Left ventricle myocardium superior (tissue), 1 donor: ENCODE data around the gene PHYKPL. TPM values are rescaled to one million over a fixed set of nuclear protein-coding genes. Genes with fewer than 3 reads are reported as not detected.
"Not testable (repeated sequence)": the region's sequence is repeated elsewhere in the genome, so short reads cannot be mapped to it uniquely, and the experiment has no call there.

Experiments
- ATAC-seq: fragments of 200-7000 bp; cut with Tn5 transposase; one replicate; pipeline ENCODE4 v1.9.1; 2020; ENCODE audit warnings: mild to moderate bottlenecking, moderate library complexity
- DNase-seq: peaks from one replicate; pipeline ENCODE4 v3.0.0-alpha.2; 2020
- intact Hi-C: fragments of 100-400 bp; cut with micrococcal nuclease; formaldehyde crosslinking; loops from one replicate; pipeline ENCODE4 v1.11.0; 2022
- total RNA-seq: library from RNA; stranded (reverse); fragmentation: NEBNext Ultra II Directional; extraction: Animal tissue kit (Norgen Biotek cat#: 25700); gene quantifications from one replicate; pipeline ENCODE4 v1.2.1, GENCODE V29; 2021
- donor health status: DM: no; HTN: yes; CAD: no; lungs with severe emphysema.

PHYKPL gene
- total RNA-seq, 1 donor from 2014 or later: 40.7 TPM

DNA sequence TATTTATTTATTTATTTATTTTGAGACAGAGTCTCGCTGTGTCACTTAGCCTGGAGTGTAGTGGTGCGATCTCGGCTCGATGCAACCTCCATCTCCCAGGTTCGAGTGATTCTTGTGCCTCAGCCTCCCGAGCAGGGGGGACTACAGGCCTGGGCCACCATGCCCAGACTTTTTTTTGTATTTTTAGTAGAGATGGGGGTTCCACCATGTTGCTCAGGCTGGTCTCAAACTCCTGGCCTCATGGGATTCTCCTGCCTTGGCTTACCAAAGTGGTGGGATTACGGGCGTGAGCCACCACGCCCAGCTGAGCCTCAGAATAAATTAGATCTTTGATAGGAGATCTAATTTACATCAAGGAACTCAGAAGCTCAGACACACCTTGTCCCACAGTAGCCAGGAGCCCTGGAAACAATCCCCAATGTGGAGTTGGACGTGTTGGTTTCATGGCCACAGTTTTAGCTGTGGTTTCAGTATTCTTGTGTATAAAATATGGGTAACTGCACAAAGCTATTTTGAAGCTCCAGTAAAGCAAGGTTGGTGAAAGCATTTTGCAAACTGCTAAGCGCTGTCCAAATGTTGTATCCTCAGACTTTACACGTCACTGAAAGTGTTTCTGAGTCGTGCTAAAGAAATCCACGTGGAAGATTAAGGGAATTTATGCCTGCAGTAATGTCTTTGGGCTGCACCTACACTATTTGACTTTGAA lies 31.2 kb downstream of the PHYKPL start:
- intact Hi-C loops: no loop called here
- no peak for ATAC-seq
- no peak for DNase-seq

DNA sequence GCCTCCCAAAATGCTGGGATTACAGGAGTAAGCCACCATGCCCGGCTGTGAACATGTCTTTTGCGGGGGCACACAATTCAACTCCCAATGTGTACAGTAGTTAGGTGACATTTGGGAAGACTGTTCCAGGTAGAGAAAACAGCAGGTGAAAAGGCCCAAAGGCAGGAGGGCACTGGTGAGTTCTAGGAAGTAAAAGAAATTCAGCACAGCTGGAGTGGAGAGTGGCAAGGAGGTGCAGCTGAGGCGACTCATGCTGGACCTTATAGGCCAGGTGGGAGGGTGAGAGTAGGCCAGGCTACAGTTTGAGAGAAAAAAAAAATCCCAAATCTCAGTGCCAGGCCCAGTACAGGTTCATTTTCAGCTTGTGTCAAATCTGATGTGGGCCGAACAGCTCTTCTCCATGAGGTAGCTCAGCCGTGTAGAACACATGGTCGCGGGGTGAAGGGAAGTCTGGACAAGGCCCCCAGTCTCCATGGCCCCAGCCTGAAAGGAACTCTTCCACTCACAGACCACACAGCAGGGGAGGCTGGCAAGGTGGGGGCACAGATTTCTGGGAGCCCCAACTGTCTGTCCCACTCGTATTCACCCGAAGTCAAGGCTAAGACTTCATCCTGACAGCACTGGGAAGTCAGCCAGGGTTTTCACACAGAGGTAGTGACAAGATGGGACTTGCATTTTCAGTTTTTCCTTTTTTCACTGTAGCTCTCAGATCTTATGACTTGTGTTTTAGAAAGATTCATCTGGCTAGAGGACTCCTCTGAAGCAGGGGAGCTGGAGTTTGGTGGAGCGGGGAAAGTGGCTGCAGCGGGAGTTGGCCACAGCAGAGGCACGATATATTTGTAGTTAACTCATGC lies 32.8 kb downstream of the PHYKPL start:
- DNase-seq (no peak), ATAC-seq (no peak)
- intact Hi-C loops: no loop called here

- intact Hi-C loops: no loop called here
- ATAC-seq (no peak), DNase-seq (no peak)
Measured at GRCh38 chr5:178198706-178199105, 33.9 kb downstream of the PHYKPL start.

GRCh38 chr5:178198151-178198550 lies 34.5 kb downstream of the PHYKPL start:
- intact Hi-C loops, DNase-seq, ATAC-seq: not testable (repeated sequence)

- DNase-seq (no peak), ATAC-seq (peak; percentile 52)
- intact Hi-C loops: no loop called here
Measured at GRCh38 chr5:178196986-178197385, 35.6 kb downstream of the PHYKPL start.

DNA sequence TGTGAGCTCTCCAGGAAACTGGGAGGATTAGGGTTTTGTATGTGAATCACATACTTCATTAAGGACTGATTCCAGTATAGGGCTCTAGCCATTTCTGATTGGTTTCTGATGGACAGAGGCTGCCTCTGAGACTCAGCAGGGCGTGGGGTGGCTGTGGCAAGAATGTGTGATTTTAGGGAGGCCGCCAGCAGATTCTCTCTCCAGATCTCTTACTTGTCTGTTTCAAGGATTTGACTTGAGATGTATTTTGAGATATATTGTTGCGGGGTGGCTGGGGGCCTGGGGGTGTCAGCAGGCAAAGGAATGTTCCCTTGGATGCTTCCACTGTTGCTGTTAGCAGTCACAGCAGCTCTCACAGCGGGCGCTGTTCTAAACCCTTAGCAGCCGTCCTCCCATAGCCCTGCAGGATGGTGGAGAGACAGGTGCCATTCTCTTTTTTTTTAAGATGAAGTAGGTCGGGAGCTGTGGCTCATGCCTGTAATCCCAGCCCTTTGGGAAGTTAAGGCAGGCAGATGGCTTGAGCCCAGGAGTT lies 36.3 kb downstream of the PHYKPL start:
- intact Hi-C loops: no loop called here
- DNase-seq: no peak

DNA sequence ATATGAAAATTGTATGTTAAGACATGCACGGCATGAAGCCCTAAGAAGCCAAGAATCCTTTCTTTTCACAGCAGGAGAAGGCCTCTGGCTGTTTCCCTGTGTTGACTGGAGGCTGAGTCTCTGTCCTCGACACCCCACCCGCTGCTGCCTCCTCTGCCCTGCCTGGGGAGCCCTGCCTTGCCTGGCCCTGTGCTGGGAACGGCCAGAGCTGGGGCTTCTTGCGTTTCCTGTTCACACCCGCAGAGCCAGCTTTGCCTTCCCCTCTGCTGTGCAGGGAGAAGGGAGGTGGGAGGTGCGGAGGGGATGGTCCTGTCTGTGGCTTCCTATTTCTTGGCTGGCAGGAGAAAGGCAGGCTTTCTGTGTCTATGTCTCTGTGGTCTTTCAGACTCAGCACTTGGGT lies 38.6 kb downstream of the PHYKPL start:
- intact Hi-C loops: no loop called here
- ATAC-seq: no peak
- no peak for DNase-seq

More for the DNA sequence above, 36.3 kb downstream of the PHYKPL start:
- ATAC-seq: no peak

DNA sequence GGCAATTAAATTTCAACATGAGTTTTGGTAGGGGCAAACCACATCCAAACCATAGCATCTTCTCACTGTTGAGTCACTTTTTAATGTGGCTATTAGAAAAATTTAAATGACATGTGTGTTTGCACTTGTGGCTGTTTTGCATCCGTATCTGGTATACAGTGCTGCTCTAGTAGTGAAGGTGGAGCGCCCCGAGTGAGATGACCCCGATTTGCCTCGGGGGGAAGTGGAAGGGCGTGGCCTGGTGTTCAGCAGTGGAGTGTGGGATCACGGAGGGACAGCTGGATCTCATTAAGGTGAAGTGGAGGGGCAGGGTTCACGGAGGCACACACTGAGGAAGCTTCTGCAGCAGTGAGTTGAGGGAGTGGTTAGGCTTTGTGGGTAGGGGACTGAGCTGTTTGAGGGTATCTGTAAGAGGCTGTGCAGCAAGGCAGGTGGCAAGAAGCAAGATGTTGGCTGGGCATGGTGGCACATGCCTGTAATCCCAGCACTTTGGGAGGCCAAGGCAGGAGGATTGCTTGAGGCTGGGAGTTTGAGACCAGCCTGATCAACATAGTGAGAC lies 39.3 kb downstream of the PHYKPL start:
- ATAC-seq (no peak), DNase-seq (no peak)
- intact Hi-C loops: no loop called here

DNA sequence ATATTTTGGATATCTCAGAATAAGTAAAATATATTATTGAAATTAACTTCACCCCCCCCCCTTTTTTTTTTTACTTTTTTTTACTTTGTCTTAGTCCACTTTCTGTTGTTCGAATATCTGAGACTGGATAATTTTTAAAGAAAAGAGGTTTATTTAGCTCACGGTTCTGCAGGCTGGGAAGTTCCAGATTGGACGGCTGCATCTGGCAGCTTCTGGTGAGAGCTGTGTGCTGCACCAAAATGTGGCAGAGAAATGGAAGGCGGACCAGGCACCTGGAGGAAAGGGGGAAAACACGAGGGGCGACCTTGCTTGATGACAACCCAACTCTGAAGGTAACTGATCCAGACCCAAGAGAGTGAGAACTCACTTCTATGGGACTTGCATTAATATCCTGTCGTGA lies 39.8 kb downstream of the PHYKPL start:
- DNase-seq: no peak
- intact Hi-C loops: no loop called here
- no peak for ATAC-seq

- DNase-seq (no peak), ATAC-seq (no peak)
- intact Hi-C loops: no loop called here
Measured at GRCh38 chr5:178192244-178192643, 40.4 kb downstream of the PHYKPL start.

GRCh38 chr5:178191661-178192060 lies 40.9 kb downstream of the PHYKPL start:
- intact Hi-C loops: no loop called here
- no peak for DNase-seq
- no peak for ATAC-seq

GRCh38 chr5:178189433-178189832 lies 43.2 kb downstream of the PHYKPL start:
- intact Hi-C loops: no loop called here
- DNase-seq: no peak

GRCh38 chr5:178187014-178187413 lies 45.6 kb downstream of the PHYKPL start, which contains the start of gene GMCL2:
Gene GMCL2 (minus strand): TSS chr5:178187371. CDS start chr5:178187299, 72 bp downstream.
- no peak for ATAC-seq
- intact Hi-C loops: no loop called here
- no peak for DNase-seq

More at GRCh38 chr5:178189433-178189832, 43.2 kb downstream of the PHYKPL start:
- no peak for ATAC-seq

DNA sequence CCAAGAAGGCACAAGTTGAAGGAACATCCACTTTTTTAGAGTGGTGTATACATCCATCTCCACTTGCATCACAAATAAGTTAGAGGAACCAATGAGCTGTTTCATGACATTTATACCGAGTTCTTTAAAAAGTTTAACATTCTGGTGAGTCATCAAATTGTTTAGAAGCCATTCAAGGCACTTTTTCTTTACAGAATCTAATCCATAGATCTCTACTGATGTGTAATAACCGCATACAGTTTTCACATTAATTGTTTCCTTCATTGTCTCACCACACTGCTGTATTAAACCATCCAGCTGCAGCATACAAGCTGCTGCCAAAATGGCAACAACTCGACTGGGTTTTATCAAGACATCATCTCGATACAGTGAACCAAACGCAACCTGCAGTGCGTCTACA lies 46.2 kb downstream of the PHYKPL start:
- ATAC-seq (no peak), DNase-seq (no peak)
- intact Hi-C loops: no loop called here

- intact Hi-C loops: no loop called here
- no peak for ATAC-seq
- no peak for DNase-seq
Measured at GRCh38 chr5:178182158-178182876, 50.3 kb downstream of the PHYKPL start.

DNA sequence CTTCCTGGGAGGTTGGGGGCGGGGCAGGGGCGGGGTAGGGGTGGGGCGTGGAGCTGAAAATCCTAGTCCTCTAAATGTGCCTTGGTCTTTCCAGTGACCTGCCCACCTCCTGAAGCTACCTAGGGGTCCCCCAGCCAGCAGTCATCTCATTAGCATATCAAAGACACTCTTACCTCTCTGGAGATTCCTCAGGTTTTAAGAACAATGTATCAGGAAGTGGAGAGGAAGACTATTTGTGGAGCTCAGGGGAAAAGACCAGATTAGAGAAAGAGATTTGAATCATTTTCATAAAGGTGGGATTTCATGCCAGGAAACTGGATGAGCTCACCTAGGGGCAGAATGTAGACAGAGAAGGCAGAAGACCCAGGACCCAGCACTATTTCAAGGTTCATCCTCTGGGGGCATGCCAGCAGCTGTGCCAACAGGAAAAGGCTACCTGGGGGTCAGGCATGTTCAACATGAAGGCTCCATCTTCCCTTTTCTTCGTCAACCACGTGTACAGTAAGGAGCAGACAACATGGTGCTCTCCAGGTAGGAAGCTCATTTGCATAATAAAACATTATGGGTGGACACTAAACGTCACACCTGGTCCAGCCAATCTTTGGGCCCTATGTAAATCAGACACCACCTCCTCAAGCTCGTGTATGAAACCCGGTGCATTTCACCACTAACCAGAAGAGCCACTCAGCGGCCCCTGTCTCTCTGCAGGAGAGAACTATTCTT lies 52.3 kb downstream of the PHYKPL start:
- intact Hi-C loops: no loop called here
- ATAC-seq (no peak), DNase-seq (no peak)

- ATAC-seq: no peak
- no peak for DNase-seq
- intact Hi-C loops: no loop called here
Measured at GRCh38 chr5:178177569-178177968, 55.0 kb downstream of the PHYKPL start.

DNA sequence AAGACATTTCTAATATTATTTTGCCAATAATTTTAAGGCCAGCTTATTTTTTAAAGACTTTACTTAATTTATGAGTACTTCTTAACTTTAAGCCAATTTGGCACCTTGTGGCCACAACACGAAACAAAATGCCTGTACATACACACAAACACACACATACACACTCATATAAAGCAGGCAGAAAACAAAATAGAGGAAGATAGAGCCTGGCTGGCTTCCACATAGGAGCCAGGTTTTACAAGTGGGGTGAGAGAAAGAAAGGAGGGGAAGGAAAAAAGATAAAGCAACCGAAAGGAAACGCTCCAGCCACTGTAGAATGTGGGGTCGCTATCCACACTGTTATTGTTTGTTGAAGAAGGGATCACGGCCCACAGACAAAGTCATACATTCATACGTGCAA lies 55.8 kb downstream of the PHYKPL start:
- ATAC-seq: no peak
- no peak for DNase-seq

GRCh38 chr5:178174456-178174855 lies 58.1 kb downstream of the PHYKPL start:
- DNase-seq: no peak
- intact Hi-C loops: no loop called here
- ATAC-seq: no peak

More for the DNA sequence above, 55.8 kb downstream of the PHYKPL start:
- intact Hi-C loops: no loop called here
